HPDE6-E6E7 (cell line): ENCODE measurements around the gene KLHDC9.
A peak's percentile ranks its signal among the peaks of the same experiment; 100 is the strongest.
"Not testable (repeated sequence)": the region's sequence is repeated elsewhere in the genome, so short reads cannot be mapped to it uniquely, and the experiment has no call there.

Source experiments
- DNase-seq: peaks from one replicate; pipeline ENCODE4 v3.0.0; 2011; ENCODE audit warnings: missing footprints; ENCODE audit errors: extremely low spot score

The KLHDC9 gene, protein sequence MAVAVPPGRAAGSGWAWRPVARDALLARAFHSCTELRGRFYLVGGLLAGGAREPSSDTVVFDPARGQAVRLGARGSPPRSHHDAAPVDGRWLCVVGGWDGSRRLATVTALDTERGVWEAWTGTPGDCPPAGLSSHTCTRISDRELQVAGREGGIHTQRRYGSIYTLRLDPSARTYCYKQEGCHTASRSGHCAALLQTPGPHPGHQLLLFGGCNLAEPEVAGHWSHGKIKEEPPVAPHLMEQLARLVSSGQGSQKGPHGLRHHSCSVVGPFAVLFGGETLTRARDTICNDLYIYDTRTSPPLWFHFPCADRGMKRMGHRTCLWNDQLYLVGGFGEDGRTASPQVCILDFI

DNA sequence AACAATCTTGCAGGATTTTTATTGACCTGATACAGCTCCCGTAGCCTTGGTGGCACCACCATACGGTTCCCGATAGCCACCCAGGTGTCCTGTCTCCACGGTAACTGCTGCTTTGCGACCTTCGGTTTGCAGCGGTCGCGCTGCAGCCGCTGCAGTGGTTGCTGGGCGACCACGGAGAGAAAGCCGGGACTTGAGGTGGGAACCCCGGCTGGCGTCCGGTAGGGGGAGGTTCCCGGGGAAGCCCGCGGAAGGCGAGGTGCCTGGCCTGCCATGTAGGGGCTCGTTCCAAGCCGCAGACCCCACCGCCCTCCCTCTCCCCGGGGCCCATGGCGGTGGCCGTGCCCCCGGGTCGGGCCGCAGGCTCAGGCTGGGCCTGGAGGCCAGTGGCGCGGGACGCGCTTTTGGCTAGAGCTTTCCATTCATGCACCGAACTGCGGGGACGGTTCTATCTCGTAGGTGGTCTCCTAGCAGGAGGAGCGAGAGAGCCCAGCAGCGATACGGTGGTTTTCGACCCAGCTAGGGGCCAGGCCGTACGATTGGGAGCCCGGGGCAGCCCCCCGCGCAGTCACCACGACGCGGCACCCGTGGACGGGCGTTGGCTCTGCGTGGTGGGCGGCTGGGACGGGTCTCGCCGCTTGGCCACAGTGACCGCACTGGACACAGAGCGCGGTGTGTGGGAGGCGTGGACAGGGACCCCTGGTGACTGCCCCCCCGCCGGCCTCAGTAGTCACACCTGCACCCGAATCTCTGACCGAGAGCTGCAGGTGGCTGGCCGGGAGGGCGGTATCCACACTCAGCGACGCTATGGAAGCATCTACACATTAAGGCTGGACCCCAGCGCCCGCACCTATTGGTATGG, at the start of gene KLHDC9:
TSS of gene KLHDC9 (plus strand) at position 152 of the 859 bp plus-strand sequence. CDS start at position 327, 175 bp downstream.
- no peak for DNase-seq

DNA sequence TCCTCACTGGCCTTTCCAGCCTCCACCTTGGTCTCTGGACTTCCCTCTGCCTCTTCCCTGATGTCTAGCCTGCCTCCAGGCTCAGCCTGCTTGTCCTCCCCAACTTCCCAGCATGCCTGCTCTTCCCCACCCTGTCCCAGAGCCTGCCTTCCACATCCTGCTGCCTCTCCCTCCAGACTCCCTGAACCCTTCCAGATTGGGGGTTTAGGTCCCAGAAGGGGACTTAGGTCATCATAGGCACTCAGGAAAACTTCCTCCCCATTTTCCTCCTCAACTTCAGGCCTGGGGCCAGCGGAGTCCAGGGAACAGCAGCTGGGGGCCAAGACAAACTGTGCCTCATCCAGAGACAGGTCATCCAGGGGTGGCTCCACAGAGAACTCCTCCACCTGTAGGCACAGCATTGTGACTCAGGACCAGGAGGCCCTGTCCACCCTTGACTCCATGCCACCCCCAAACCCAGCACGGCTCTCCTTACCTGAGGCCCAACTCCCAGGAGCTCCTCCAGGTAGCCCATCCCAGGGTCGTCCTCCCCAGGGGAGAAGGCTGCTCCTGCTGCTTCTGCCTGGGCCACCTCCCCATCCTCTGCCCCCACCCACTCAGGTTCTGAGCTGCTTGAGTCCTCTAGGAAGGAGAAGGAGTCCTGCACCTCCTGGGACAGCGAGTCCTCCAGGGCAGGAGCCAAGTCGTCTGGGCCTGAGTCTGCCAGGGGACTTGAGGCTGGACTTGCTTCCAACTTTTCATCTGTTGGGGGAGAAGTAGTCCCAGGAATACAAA, 49.0 kb upstream of the KLHDC9 start:
- DNase-seq, result no peak

DNA sequence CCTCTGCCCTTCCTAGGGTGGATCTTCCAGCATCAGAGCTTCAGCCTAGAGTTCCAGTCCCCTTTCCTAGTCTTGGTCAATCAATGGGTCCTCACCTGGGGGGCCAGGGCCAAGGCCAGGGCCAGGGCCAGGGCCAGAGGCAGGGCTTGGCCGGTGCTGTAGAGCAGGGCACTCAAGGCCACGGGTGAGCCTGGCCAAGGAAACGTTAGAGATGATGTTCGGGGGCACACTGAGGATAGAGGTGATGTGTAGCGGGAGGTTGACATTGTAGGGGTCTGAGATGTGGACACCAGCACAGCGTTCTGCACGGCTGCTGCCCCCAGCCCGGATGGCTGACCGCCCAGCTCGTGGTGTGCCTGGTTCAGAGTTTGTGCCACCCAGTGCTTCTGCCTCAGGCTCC, 46.9 kb upstream of the KLHDC9 start:
- no peak for DNase-seq

DNA sequence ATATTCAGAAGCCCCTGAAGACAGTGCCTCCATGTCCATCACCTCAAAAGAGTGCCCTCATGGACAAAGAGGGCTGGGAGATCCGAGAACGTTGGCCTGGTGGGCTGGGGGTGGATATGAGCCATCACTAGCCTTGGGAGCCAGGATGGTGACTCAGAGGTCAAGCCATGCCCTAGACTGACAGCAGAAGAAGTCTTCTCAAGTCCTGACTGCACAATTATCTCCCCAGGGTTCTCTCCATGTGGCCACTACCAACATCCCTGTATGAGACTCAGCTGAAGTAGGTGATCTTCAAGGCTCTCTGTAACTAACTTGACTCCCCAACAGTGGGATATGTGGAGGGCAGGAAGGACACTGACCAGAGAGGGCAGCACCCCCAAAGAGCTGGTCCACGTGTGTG, 45.3 kb upstream of the KLHDC9 start:
- no peak for DNase-seq

DNA sequence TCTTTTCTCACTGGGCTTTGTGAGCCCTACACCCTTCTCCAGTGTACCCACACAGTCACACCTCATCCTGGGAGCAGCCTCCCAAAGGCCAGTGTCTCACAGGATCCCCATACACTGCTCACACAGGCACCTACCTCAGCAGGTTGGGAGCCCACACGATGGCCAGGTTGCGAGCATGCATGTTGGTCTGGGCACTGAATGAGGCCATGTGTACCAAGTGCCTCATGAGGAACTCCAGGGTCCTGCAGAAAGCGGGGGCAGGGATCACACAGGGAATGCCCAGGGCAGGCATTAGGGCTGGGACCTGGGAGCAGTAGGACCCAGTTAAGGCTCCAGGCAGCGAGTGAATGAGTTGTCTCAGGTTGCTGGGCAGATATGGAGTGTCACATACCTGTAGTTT, 43.9 kb upstream of the KLHDC9 start:
- no peak for DNase-seq

DNA sequence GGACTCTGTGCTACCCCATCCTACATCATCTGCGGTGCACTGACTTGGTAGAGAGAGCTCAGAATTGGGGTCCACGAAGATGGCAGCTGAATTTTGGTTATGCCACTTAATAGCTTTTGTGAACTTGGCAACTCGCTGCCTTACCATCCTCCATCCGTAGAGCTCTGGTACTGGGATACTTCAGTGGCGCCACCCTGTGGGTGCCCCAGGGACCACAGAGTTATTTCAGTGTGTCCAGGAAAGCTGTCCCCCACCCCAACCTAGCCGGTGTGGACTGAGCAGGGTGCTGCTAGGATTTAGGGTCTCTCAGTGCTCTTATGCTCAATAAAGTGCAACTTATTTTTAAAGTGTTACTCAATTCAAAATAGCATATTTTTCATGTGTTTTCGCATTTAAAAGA, 43.4 kb upstream of the KLHDC9 start:
- no peak for DNase-seq

DNA sequence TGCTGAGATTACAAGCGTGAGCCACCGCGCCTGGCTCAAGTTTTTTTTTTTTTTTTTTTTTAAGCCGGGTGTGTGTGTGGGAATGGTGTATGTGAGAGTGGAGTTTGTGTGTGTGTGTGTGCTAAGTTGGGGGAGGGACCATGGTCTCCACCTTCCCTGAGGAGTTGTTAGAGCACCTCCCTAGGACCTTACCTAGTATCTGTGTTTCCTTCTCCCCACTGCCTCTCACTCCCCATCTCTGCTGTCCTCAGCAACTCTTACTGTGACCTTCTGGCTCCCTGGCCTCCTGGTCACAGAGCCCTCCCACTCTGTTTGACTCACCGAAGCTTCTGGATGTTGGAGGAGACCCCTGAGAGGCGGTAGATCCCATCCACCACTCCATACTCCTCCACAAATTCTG, 38.9 kb upstream of the KLHDC9 start:
- no peak for DNase-seq

DNA sequence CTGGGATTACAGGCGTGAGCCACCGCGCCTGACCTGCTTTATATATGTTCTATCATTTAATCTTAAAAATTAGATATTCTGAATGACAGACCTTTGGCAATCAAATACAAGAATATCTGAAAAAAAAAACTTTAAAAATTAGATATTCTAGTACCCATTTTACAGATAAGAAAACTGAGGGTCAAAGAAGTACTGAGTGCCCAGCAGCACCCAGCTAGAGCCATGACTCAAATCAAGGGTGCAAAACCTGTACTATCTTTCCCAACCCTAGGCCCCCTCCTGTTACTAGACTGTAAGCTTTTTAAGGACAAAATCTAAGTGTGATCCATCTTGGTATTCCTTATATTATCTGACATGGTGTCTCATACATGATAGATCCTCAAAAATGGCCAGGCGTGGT, 36.7 kb upstream of the KLHDC9 start:
- DNase-seq, result no peak

DNA sequence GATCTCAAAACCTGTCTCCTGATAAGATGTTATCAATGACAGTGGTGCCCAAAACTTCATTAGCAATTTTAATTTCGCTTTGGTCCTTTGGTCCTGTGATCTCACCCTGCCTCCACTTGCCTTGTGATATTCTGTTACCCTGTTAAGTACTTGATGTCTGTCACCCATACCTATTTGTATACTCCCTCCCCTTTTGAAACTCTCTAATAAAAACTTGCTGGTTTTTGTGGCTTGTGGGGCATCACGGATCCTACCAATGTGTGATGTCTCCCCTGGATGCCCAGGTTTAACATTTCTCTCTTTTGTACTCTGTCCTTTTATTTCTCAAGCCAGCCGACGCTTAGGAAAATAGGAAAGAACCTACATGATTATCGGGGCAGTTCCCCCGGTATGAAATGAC, 34.2 kb upstream of the KLHDC9 start:
- not testable (repeated sequence) for DNase-seq

DNA sequence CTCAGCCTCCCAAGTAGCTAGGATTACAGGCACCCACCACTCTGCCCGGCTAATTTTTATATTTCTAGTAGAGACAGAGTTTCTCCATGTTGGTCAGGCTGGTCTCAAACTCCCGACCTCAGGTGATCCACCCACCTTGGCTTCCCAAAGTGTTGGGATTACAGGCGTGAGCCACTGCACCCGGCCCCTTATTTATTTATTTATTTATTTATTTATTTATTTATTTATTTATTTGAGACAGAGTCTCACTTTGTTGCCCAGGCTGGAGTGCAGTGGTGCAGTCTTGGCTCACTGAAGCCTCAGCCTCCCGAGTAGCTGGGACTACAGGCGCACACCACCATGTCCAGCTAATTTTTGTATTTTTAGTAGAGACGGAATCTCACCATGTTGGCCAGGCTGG, 32.5 kb upstream of the KLHDC9 start:
- not testable (repeated sequence) for DNase-seq

DNA sequence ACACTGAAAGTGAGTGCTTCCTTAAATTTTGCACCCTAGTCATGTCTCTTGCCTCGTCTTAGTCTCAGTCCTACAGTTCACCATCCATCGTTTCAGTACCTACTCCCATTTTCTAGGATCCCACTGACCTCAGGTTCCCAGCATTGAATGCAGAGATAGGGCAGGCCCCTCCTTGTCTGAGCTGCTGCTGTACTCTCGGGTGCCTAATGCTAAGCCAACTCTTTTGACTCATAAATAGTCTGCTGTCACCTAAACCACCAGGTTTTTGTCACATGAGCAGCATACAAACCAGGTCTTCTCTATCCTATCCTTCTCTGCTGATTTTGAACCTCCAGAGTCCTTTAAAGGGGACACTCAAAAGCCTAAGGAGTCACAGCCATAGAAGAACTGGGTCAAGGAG, 31.5 kb upstream of the KLHDC9 start:
- DNase-seq, result no peak

DNA sequence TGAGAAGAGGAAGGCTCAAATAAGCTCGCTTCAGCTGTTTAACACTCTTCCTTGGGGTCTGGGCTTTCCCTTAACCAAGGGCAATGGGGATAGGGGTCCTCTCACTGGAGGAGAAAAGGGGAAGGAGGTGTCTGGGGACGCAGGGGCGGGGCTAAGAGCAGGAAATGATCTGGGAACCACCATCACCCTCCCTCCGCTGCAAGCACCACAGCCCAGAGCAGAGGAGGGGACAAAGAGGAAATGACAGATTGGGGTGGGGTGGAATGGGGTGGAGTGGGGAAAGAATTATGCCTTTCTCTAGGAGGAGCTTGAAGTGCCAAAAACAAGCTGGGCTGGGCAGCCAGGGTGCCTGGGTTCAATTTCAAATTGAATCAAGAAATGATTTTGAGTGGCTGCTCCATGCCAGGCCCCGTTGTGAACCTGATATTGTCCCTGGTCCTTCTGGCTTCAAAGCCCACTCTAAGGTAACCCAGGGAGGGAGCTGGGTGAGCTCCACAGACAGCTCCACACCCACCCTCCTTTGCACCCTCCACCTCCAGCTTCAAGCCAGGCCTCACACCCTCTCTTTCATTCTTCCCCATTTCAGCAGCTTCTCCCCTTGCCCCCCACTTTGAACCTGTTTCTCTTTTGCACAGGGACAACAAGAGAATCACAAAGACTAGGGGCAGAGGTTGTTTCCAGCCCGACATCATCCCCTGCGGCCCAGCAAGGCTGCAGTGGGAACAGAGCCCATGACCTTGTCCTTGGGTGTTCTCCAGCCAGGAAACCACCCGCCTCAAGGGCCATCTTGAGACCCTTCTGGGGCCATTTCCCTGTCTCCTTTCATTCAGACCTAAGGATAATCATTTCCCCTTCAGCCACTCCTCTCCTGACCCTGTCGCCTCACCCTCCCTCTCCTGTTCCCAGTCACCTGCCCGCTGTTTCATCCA, 29.6 kb upstream of the KLHDC9 start:
- DNase-seq, result no peak

DNA sequence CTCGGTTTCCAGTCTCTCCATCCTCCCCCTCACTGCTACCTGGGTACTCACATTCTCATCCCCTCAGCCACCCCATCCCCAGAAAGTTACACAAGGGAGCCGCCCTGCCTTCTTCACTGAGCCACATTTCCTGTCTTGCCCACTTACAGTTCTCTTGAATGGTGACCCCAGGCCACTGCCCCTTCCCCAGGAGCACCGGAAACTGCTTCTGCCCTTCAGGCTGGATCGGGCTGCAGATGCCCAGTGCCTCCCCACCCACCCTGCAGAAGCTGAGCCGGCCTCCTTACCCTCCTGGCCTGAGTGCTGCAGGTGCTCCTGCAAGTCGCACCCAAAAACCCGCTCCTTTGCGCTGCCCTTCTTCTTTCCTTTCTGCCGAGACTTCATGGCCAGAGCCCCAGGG, 28.9 kb upstream of the KLHDC9 start:
- no peak for DNase-seq

DNA sequence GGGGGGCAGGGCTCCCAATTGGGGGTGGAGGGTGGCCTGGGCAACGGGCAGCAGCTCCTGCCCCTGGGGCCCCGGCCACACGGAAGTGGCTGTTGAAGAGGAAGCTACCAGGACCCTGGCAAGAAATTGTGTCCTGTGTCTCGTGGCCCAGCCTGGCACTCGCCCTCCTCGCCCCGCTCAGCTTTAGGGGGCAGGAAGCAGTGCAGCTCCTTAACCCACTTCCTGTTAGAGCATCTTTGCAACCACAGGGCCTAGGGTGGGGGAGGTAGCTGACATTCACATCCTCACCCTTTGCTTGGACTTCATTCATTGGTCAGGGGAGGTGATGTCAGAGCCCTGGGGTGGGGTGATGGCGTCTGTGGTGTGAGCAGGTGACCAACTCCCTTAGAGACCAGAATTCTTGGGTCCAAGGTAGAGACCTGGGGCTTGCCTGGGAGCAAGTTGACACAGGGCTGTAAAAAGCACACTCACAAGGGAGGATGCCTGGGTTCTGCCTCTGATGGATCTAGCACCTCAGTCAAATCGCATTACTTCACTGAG, 28.4 kb upstream of the KLHDC9 start, which contains the start of gene ARHGAP30:
TSS of gene ARHGAP30 (minus strand) at position 161 of the 540 bp plus-strand sequence. CDS start 267 bp downstream, outside the sequence.
- no peak for DNase-seq

DNA sequence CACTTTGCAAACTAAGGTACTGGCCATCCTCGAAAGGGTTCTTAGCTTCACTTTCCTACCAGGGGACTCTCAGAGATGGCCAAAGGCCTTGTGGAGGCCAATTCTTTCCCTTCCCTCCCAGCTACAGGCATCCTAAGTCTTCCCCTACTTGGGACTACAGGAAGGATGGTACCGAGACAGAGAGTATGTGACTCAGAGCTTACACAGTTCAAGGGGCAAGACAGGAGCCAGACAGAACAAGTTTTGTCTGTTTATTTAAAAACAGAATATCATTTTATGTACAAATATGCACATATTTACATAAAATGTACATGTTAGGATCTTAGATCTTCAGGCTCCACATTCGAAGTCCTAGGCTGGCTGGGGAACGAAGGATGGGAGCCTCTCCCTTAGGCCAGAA, 27.4 kb upstream of the KLHDC9 start:
- DNase-seq, result no peak

DNA sequence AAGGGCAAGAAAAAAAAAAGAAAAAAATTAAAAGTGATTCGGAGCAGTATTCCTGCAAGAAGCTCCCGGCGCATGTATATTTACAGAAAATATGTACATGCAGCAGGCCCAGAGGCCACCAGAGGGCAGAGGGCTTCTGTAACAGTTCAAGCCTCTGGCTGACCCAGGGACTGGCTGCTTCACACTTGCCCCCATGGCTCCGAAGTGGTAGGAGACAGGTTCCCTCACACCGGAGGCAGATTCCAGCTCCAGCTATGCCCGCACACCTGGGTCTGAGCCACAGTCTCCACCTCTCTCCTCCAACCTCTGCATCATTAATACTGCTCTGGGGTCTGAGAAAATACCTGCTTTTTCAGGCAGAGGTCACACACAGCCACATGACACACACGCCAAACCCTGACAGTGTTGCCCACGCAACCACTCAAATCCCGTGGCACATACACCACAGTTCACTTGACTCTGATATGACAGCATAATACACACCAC, 26.2 kb upstream of the KLHDC9 start:
- peak; percentile 48 for DNase-seq

DNA sequence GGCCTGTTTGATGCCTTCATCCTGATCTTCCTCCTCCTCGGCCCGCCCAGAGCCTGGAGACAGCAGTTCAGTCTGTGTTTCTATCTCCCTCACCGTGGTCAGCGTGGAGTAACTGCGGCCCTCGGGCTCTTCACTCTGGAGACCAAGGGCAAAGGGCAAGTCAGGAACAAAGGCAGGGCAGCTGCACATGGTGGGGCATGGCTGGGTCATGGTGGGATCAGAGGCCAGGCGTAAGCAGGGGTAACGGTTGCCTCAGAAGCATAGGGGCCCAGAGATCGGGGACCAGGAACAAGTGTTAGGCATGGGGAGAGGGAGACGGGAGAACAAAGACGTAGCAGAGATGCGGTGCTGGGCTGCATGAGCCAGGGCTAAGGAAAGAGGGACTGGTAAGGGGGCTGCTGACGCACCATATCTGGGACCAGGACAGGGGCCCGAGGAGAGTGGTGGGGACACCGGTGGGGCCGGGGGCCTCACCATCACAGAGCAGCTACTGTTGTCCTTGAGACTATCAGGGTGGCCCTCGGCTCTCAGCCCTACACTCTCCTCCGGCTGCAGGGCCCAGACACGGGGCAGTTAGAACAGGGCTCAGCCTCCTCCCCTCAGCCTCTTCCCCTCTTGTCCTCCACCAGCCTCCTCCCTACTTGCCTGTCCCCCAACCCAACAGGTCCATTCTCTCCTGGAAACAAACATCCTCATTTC, 25.3 kb upstream of the KLHDC9 start:
- DNase-seq, result no peak

DNA sequence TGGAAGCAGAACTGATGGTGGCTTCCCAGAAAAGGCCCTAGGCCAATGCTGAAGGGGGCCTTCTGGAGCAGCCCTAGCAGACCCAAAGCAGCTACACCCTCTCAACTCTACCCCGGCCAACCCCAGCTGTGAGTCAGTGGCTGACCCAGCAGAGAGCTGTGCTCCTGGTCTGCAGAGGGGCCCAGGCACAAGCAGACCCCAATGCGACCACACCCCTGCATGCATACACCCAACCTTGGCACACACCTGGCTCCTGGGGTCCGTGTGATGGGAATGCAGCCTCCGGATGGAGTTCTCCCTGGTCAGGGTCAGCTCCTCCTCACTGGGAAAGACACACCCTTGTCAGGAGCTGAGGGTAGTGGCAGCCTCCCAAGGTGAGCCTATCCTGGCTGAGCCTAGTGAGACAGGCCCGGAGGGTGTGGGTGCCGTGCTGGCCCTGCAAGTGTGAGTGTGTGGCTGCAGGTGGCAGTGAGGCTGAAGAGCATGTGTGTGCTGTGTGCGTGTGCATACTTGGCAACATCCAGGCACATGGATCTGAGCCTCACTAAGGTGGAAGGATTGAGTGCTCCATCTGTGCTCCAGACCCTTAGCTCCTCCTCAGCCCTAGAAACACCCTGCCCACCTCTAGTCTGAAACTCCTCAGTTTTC, 24.6 kb upstream of the KLHDC9 start:
- DNase-seq, result peak; percentile 85

DNA sequence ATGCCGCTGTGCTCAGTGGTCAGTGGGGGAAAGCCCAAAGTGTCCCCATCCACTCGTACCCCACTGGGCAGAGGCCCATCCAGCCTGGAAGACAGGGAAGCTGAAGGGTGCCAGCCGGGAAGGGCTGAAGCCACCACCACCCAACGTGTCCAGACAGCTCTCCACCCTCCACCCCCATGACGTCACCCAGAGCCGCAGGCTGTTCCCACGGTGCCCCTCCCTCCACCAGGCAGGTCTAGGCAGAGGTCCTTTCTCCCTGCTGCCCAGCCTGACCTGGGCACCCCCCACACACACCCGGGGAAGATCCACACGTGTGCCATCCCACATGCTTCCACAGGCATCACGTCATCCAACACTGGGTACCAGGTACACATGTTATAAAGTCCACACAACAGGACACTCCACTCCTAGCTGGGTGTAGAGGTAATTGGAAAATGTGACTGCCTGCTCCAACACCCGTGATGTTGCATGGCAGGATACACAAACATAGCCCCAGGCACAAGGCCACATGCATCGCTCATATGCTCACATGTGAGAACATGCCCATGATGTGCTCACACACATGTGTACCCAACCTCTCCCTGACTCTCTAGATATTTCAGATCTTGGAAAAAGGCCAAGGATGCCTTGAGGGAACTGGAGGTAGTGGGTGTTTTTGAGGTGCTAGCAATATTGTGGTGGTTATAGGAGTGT, 23.3 kb upstream of the KLHDC9 start:
- peak; percentile 99 for DNase-seq
